ENCODE results near the gene UBE2I. TPM values are rescaled to one million over a fixed set of nuclear protein-coding genes. Genes with fewer than 3 reads are reported as not detected.
A peak's percentile ranks its signal among the peaks of the same experiment; 100 is the strongest.

Gene UBE2I
- total RNA-seq, 1 donor from 2014 or later, result 143 TPM

DNA sequence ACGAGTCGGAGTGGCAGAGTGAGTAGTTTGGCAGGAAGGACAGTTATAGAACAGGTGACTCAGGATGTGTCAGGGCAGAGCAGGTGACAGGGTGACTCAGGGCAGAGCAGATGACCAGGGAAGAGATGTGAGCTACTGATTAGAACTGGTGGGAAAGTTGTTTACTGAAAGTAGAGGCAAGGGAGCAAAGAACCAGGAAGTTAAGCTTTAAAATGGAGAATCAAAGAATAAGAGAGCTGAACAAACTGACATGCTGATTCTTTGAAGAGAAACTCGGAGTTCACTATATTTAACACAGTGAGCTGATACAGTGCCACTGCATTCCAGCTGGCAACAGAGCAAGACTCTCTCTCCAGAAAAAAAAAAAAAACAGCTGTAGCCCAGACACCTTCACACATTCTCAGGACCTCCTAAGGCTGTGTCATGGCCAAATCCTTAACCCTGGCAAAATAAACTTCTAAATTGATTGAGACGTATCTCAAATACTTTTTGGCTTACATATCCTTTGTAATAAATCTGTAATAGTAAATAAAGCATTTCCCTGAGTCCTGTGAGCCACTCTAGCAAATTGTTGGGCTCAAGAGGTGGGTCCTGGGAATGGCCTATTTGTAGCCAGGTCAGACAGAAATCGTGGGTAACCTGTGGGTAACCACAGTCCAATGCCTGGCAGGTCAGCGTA lies 12.3 kb upstream of the UBE2I start:
- Histone ChIP-seq H2AFZ (ENCODE audit: low read depth, low read length) (no peak overlapping the region), H3K4me2 (ENCODE audit: low read length) (peak overlapping the region; percentile 33), H3K9me3 (ENCODE audit: insufficient read depth, low read depth, low read length) (no peaks in the 10 kb centered on the region), H3K9ac (ENCODE audit: low read length) (peak overlapping the region; percentile 43), H3K79me2 (ENCODE audit: insufficient read depth, low read length) (no peaks in the 10 kb centered on the region), H3K4me1 (ENCODE audit: insufficient read depth, low read length) (peaks cover 9% of the 10 kb centered on the region), H3K4me3 (ENCODE audit: insufficient read depth, low read depth, low read length) (no peak overlapping the region), H4K20me1 (ENCODE audit: insufficient read depth, low read length) (no peaks in the 10 kb centered on the region), H3K27me3 (ENCODE audit: insufficient read depth, low read length) (peaks cover 7% of the 10 kb centered on the region), H3K27ac (ENCODE audit: low read depth, low read length) (peak overlapping the region; percentile 1), H3K36me3 (ENCODE audit: insufficient read depth, low read length) (no peaks in the 10 kb centered on the region)
- FAIRE-seq (no peak), DNase-seq (ENCODE audit: low read depth) (peak; percentile 54)
- Mint-ChIP-seq H3K27me3 (ENCODE audit: low read depth, unreplicated experiment) (peaks cover 26% of the 10 kb centered on the region), H3K4me3 (ENCODE audit: unreplicated experiment) (no peak overlapping the region), H3K27ac (ENCODE audit: unreplicated experiment) (peak overlapping the region; percentile 78), H3K4me1 (ENCODE audit: low read depth, unreplicated experiment) (peaks cover 9% of the 10 kb centered on the region), H3K36me3 (ENCODE audit: low read depth, unreplicated experiment) (no peaks in the 10 kb centered on the region), H3K9me3 (ENCODE audit: unreplicated experiment) (no peaks in the 10 kb centered on the region)
- TF ChIP-seq CTCF (IDR thresholded peaks at IDR 0.05; ENCODE audit: insufficient read depth, low read depth, low read length) (no peak), EZH2 (IDR thresholded peaks at IDR 0.05; ENCODE audit: insufficient read depth, low read length) (no peak)

GRCh38 chr16:1298406-1298805 lies 11.0 kb upstream of the UBE2I start:
- TF ChIP-seq EZH2 (IDR thresholded peaks at IDR 0.05; ENCODE audit: insufficient read depth, low read length), result no peak
- peaks cover 9% of the 10 kb centered on the region for H3K4me1 ChIP-seq (ENCODE audit: insufficient read depth, low read length)
- no peak for FAIRE-seq
- H3K4me2 ChIP-seq (ENCODE audit: low read length), result no peak overlapping the region
- Mint-ChIP-seq H3K4me1 (ENCODE audit: low read depth, unreplicated experiment) (peaks cover 9% of the 10 kb centered on the region), H3K27ac (ENCODE audit: unreplicated experiment) (no peak overlapping the region), H3K9me3 (ENCODE audit: unreplicated experiment) (no peaks in the 10 kb centered on the region), H3K4me3 (ENCODE audit: unreplicated experiment) (peak overlapping the region; percentile 54), H3K27me3 (ENCODE audit: low read depth, unreplicated experiment) (peaks cover 26% of the 10 kb centered on the region), H3K36me3 (ENCODE audit: low read depth, unreplicated experiment) (no peaks in the 10 kb centered on the region)
- no peak overlapping the region for H2AFZ ChIP-seq (ENCODE audit: low read depth, low read length)
- no peak overlapping the region for H3K27ac ChIP-seq (ENCODE audit: low read depth, low read length)
- H3K4me3 ChIP-seq (ENCODE audit: insufficient read depth, low read depth, low read length), result no peak overlapping the region
- H3K9ac ChIP-seq (ENCODE audit: low read length), result no peak overlapping the region
- no peak for DNase-seq (ENCODE audit: low read depth)
- no peaks in the 10 kb centered on the region for H3K79me2 ChIP-seq (ENCODE audit: insufficient read depth, low read length)
- no peaks in the 10 kb centered on the region for H4K20me1 ChIP-seq (ENCODE audit: insufficient read depth, low read length)
- H3K27me3 ChIP-seq (ENCODE audit: insufficient read depth, low read length), result peaks cover 7% of the 10 kb centered on the region
- no peaks in the 10 kb centered on the region for H3K36me3 ChIP-seq (ENCODE audit: insufficient read depth, low read length)
- H3K9me3 ChIP-seq (ENCODE audit: insufficient read depth, low read depth, low read length), result no peaks in the 10 kb centered on the region

DNA sequence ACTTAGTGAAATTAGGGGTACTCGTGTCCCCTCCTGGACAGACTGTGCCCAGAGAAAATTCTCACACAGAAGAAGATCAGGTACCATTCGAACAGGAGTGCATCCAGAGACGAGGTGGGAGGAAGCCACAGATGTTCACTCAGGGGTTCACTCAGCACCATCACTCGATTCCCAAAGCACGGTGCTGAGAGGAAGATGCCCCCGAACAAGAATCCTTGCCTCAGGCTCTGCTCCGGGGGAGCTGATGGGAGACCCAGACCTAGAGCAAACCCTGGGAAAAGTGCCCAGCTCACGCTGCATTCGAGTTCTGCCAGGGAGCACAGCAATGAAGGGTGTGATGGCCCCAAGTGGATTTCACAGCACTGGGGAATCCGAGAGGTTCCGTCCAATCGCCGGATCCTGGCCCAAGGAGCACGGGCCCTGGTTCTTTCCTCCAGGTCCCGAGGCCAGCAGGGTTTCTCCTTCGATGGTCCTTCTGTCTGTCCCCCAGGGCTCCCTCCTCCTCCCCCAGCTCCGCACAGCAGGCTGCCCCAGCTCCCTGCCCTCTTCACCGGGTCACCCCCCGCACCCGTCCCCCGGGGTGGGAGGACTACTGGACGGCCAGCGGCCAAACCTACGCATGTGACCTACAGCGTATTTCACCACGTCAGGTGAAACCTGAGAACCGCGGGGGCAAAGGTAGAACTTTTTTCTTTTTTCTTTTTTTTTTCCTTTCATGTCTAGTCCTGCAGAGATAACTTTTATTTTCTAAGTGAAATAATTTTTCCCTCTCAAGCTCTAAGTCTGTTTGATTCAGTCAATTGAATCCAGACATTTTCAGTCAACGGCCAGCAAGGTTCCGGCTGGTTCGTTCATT lies 10.2 kb upstream of the UBE2I start:
- no peaks in the 10 kb centered on the region for H3K9me3 ChIP-seq (ENCODE audit: insufficient read depth, low read depth, low read length)
- FAIRE-seq, result no peak
- no peaks in the 10 kb centered on the region for H3K9me3 Mint-ChIP-seq (ENCODE audit: unreplicated experiment)
- H3K36me3 Mint-ChIP-seq (ENCODE audit: low read depth, unreplicated experiment), result no peaks in the 10 kb centered on the region
- no peak overlapping the region for H3K27ac ChIP-seq (ENCODE audit: low read depth, low read length)
- H3K4me1 ChIP-seq (ENCODE audit: insufficient read depth, low read length), result peaks cover 9% of the 10 kb centered on the region
- no peak overlapping the region for H3K4me2 ChIP-seq (ENCODE audit: low read length)
- H3K4me1 Mint-ChIP-seq (ENCODE audit: low read depth, unreplicated experiment), result peaks cover 6% of the 10 kb centered on the region
- no peaks in the 10 kb centered on the region for H3K36me3 ChIP-seq (ENCODE audit: insufficient read depth, low read length)
- DNase-seq (ENCODE audit: low read depth), result no peak
- no peaks in the 10 kb centered on the region for H3K79me2 ChIP-seq (ENCODE audit: insufficient read depth, low read length)
- TF ChIP-seq CTCF (IDR thresholded peaks at IDR 0.05; ENCODE audit: insufficient read depth, low read depth, low read length), result no peak
- no peak for TF ChIP-seq EZH2 (IDR thresholded peaks at IDR 0.05; ENCODE audit: insufficient read depth, low read length)
- no peak overlapping the region for H3K27ac Mint-ChIP-seq (ENCODE audit: unreplicated experiment)
- H3K27me3 ChIP-seq (ENCODE audit: insufficient read depth, low read length), result peaks cover 7% of the 10 kb centered on the region
- peaks cover 26% of the 10 kb centered on the region for H3K27me3 Mint-ChIP-seq (ENCODE audit: low read depth, unreplicated experiment)
- no peak overlapping the region for H3K9ac ChIP-seq (ENCODE audit: low read length)
- H4K20me1 ChIP-seq (ENCODE audit: insufficient read depth, low read length), result no peaks in the 10 kb centered on the region
- H3K4me3 Mint-ChIP-seq (ENCODE audit: unreplicated experiment), result no peak overlapping the region
- H3K4me3 ChIP-seq (ENCODE audit: insufficient read depth, low read depth, low read length), result no peak overlapping the region
- H2AFZ ChIP-seq (ENCODE audit: low read depth, low read length), result no peak overlapping the region
